ENCODE measurements around the gene SPAG16.

GRCh38 chr2:213806125-213806726 is 522.0 kb downstream of the SPAG16 start:
- TF ChIP-seq SIN3A (IDR thresholded peaks at IDR 0.05; ENCODE audit: borderline replicate concordance, insufficient read depth, low read length) (no peak), REST (IDR thresholded peaks at IDR 0.05; ENCODE audit: insufficient read depth in 1 of 2, low read depth in 2 of 2, low read length in 2 of 2) (no peak), POLR2AphosphoS5 (IDR thresholded peaks at IDR 0.05; ENCODE audit: low read depth, low read length) (no peak), TAF1 (IDR thresholded peaks at IDR 0.05; ENCODE audit: borderline replicate concordance, insufficient read depth, low read length) (no peak), FOXP2 (optimal IDR thresholded peaks at IDR 0.05; ENCODE audit: borderline replicate concordance, extremely low read depth, extremely low read length, insufficient read depth) (no peak)
